Body of pancreas (tissue), 4 donors: ENCODE measurements around the gene HSF4. TPM values are rescaled to one million over a fixed set of nuclear protein-coding genes. Genes with fewer than 3 reads are reported as not detected.

ENCODE experiments used
- ATAC-seq: fragments of 150-250 bp; one replicate; pipeline ENCODE4 v1.9.1; 2016
- DNase-seq, 4 donors: peaks; one replicate each; pipeline ENCODE4 v3.0.0-alpha.2; 2019
- H3K27ac ChIP-seq, 4 donors: fragments of 200-600 bp; sonication (generic); 1 replicate in 3 of 4; 2 replicates in 1 of 4; pipeline versions ENCODE4 v1.5.1 to v1.6.1; 2016 to 2019; ENCODE audit warnings: mild to moderate bottlenecking in 1 of 4, mixed read lengths in 1 of 4, moderate library complexity in 1 of 4
- H3K27me3 ChIP-seq, 2 donors: fragments of 200-600 bp; sonication (generic); one replicate each; pipeline ENCODE4 v1.6.0; 2016; ENCODE audit warnings: mild to moderate bottlenecking in 1 of 2
- H3K36me3 ChIP-seq, 2 donors: fragments of 200-600 bp; sonication (generic); replicated peaks in 1 of 2; 2 replicates each; pipeline ENCODE4 v1.5.1; 2016; ENCODE audit warnings: low read depth in 2 of 2; ENCODE audit not compliant: insufficient read depth in 1 of 2
- H3K4me1 ChIP-seq: fragments of 200-600 bp; sonication (generic); one replicate; pipeline ENCODE4 v1.6.0; 2016
- H3K4me3 ChIP-seq, 2 donors: fragments of 200-600 bp; sonication (generic); 1 replicate in 1 of 2; 2 replicates in 1 of 2; pipeline ENCODE4 v1.5.1; 2016 to 2019
- H3K9me3 ChIP-seq, 3 donors: fragments of 200-600 bp; sonication (generic); 1 replicate in 2 of 3; 2 replicates in 1 of 3; pipeline ENCODE4 v1.5.1; 2016
- CTCF ChIP-seq, 7 experiments: fragments of 450-650 bp in 4 of 7; fragments of 200-600 bp in 3 of 7; sonication (generic) in 3 of 7; IDR thresholded peaks; one replicate each; pipeline ENCODE4 v1.5.1; 2016 to 2019; ENCODE audit warnings: antibody characterized with exemption in 7 of 7
- POLR2A ChIP-seq, 3 donors: fragments of 450-650 bp; IDR thresholded peaks; one replicate each; pipeline ENCODE4 v1.6.1; 2016; ENCODE audit warnings: antibody characterized with exemption in 3 of 3, mild to moderate bottlenecking in 2 of 3
- WGBS, 2 donors: methylation state at CpG; one replicate each; pipeline ENCODE4 v1.1.5; 2017; 5-methylcytosine and 5-hydroxymethylcytosine counted together
- intact Hi-C: fragments of 100-400 bp; cut with DNase I; formaldehyde crosslinking; loops from one replicate; pipeline ENCODE4 v1.15.1; 2023
- total RNA-seq, 2 donors: library from RNA; depleted of rRNA; stranded (reverse); fragments of >200 nt; gene quantifications; one replicate each; pipeline ENCODE4 v1.1.0, GENCODE V29; 2016

HSF4 gene
- total RNA-seq, 2 donors from 2014 or later, result 76.8 to 352 TPM

GRCh38 chr16:67162506-67163163 lies 1.9 kb upstream of the HSF4 start:
- no peak for TF ChIP-seq POLR2A (IDR thresholded peaks at IDR 0.05)
- H3K4me1 ChIP-seq, result peaks cover 63% of the 10 kb centered on the region
- WGBS, 2 donors, result 53 to 79% methylated on average over 11 to 39 of the region's 44 CpGs
- no peak overlapping the region for H3K27ac ChIP-seq
- no peak for ATAC-seq
- intact Hi-C loops, result no loop called here
- peak in 2 of 4 donors; percentile 13 to 15 for DNase-seq
- H3K27me3 ChIP-seq, result no peaks in the 10 kb centered on the region
- no peaks in the 10 kb centered on the region for H3K9me3 ChIP-seq
- no peak overlapping the region for H3K4me3 ChIP-seq
- H3K36me3 ChIP-seq, result no peaks in the 10 kb centered on the region

GRCh38 chr16:67163164-67163998 lies 1.2 kb upstream of the HSF4 start:
- Histone ChIP-seq H3K4me3 (no peak overlapping the region), H3K27me3 (no peaks in the 10 kb centered on the region), H3K36me3 (no peaks in the 10 kb centered on the region), H3K27ac (peak overlapping the region in 2 of 4 donors; percentile 13 to 14), H3K9me3 (no peaks in the 10 kb centered on the region), H3K4me1 (peaks cover 60% of the 10 kb centered on the region)
- 52 to 75% methylated on average over 8 to 95 of the region's 99 CpGs for WGBS, 2 donors
- DNase-seq (peak in 1 of 4 donors; percentile 45), ATAC-seq (no peak)
- TF ChIP-seq POLR2A (IDR thresholded peaks at IDR 0.05), result peak in 1 of 3 donors; percentile 4
- TF ChIP-seq CTCF (IDR thresholded peaks at IDR 0.05), result no peak
- intact Hi-C loops, result no loop called here

- Histone ChIP-seq H3K9me3 (no peaks in the 10 kb centered on the region), H3K4me1 (peaks cover 55% of the 10 kb centered on the region), H3K4me3 (no peak overlapping the region), H3K36me3 (no peaks in the 10 kb centered on the region), H3K27ac (peak overlapping the region in 1 of 4 donors; percentile 13), H3K27me3 (no peaks in the 10 kb centered on the region)
- DNase-seq (peak in 1 of 4 donors; percentile 12), ATAC-seq (no peak)
- no peak for TF ChIP-seq POLR2A (IDR thresholded peaks at IDR 0.05)
- TF ChIP-seq CTCF (IDR thresholded peaks at IDR 0.05), result no peak
- intact Hi-C loops, result no loop called here
- WGBS, 2 donors, result 27 to 55% methylated on average over 22 to 32 of the region's 34 CpGs
These were observed 466 bp upstream of the HSF4 start for GRCh38 chr16:67163999-67164558.

- intact Hi-C loops, result no loop called here
- TF ChIP-seq POLR2A (IDR thresholded peaks at IDR 0.05) (no peak), CTCF (IDR thresholded peaks at IDR 0.05) (no peak)
- DNase-seq (no peak), ATAC-seq (no peak)
- Histone ChIP-seq H3K27me3 (no peaks in the 10 kb centered on the region), H3K27ac (no peak overlapping the region), H3K9me3 (no peaks in the 10 kb centered on the region), H3K4me3 (no peak overlapping the region), H3K4me1 (peaks cover 63% of the 10 kb centered on the region), H3K36me3 (no peaks in the 10 kb centered on the region)
- WGBS, 2 donors, result 37 to 64% methylated on average over 30 to 80 of the region's 85 CpGs
These were observed 855 bp downstream of the HSF4 start for GRCh38 chr16:67165121-67166078.
